Adrenal gland (tissue), 5 donors: ENCODE results near the gene TFDP2.

Source experiments
- CTCF ChIP-seq, 6 experiments: fragments of 450-650 bp in 4 of 6; fragments of 200-600 bp in 2 of 6; sonication (generic) in 1 of 6; IDR thresholded peaks; 1 replicate in 5 of 6; 2 replicates in 1 of 6; pipeline versions ENCODE4 v1.5.1 to v1.8.0; 2016 to 2021; ENCODE audit warnings: antibody characterized with exemption in 6 of 6, mild to moderate bottlenecking in 2 of 6, moderate library complexity in 1 of 6
- POLR2A ChIP-seq, 2 donors: fragments of 450-650 bp; IDR thresholded peaks; one replicate each; pipeline ENCODE4 v1.6.1; 2017; ENCODE audit warnings: antibody characterized with exemption in 2 of 2, mild to moderate bottlenecking in 2 of 2, moderate library complexity in 1 of 2
- donor health status: DM: no; HTN: no; CAD: no.

GRCh38 chr3:141994856-141995255 is 154.5 kb downstream of the TFDP2 start:
- TF ChIP-seq CTCF (IDR thresholded peaks at IDR 0.05) (no peak), POLR2A (IDR thresholded peaks at IDR 0.05) (no peak)
